Mucosa of descending colon (tissue), 3 donors: ENCODE results near the gene SH3RF3. TPM values are rescaled to one million over a fixed set of nuclear protein-coding genes. Genes with fewer than 3 reads are reported as not detected.

Experiments
- ATAC-seq: fragments of 200-7000 bp; cut with Tn5 transposase; one replicate; pipeline ENCODE4 v1.9.1; 2020; ENCODE audit warnings: mild to moderate bottlenecking, moderate library complexity
- DNase-seq, 3 donors: peaks; one replicate each; pipeline ENCODE4 v3.0.0-alpha.2; 2020
- H3K36me3 ChIP-seq: fragments of 200-600 bp; one replicate; pipeline ENCODE4 v1.8.0; 2021; ENCODE audit warnings: low read depth, mild to moderate bottlenecking
- H3K4me1 ChIP-seq: fragments of 200-600 bp; one replicate; pipeline ENCODE4 v1.8.0; 2021; ENCODE audit warnings: low read depth, mild to moderate bottlenecking
- H3K4me3 ChIP-seq: fragments of 200-600 bp; one replicate; pipeline ENCODE4 v1.8.0; 2021; ENCODE audit warnings: mild to moderate bottlenecking
- H3K9me3 ChIP-seq: fragments of 200-600 bp; one replicate; pipeline ENCODE4 v1.8.0; 2021; ENCODE audit warnings: mild to moderate bottlenecking
- intact Hi-C, 2 donors: fragments of 100-400 bp; cut with DNase I in 1 of 2; cut with micrococcal nuclease in 1 of 2; formaldehyde crosslinking; loops; one replicate each; pipeline versions ENCODE4 v1.11.0 to v1.11.1; 2022; cut with DNase I, micrococcal nuclease
- total RNA-seq, 3 donors: library from RNA; stranded (reverse); fragmentation: NEBNext Ultra II Directional in 2 of 3; extraction: Animal tissue kit (Norgen Biotek cat#: 25700) in 2 of 3; gene quantifications; one replicate each; pipeline versions ENCODE4 v1.2.1 to v1.2.4, GENCODE V29; 2021 to 2023
- TF ChIP-seq, protein P1 (sequence below): fragments of 200-600 bp; IDR thresholded peaks from one replicate; pipeline ENCODE4 v1.8.0; 2022; ENCODE audit warnings: antibody characterized with exemption, mild to moderate bottlenecking
- donor health status: DM: no; HTN: no; CAD: no; lungs with moderate emphysema.
- donor health status: DM: no; HTN: no; CAD: no.
- donor health status: DM: no; HTN: yes; CAD: no.

SH3RF3 gene
- total RNA-seq, 3 donors from 2014 or later: 1.9 to 3.7 (median 3.0) TPM

DNA sequence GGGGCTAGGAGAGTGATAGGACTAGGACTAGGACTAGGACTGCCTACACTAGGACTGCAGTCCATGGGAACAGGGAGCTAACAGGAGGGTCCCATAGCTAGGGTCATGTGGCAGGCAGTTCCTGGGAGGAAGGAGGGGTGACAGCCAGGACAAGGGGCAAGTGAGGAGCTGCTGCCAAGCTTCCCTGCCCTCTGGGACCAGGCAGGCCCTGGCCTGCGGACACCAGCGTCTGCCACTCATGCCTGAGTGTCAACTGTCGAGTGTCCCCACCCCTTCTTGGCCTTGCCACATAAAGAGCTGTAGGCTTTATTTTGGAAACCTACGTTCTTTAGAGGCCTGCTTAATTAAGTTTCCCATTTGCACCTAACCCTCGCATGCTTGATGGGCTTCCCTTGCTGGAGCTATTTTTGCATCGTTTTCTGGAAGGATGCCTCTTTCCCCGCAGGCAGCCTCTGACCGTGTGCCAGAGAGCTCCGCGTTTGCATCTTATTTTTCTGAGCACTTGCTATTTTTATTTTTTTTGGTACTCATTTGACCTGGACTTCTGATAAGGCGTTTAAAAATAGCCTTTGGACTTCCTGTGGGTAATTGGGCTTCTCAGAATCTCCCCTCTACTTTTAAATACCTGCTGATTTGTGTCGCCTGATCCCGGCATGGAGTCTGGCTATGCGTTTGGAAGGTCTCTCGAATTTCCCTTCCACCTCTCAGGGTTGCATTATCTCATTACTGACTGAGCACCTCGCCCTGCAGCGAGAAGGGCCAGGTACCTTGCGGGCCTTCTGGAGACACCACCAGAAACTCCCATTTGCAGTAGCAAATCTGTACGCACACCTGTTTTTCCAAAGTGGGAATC is 66.4 kb downstream of the SH3RF3 start:
- no peaks in the 10 kb centered on the region for H3K9me3 ChIP-seq

DNA sequence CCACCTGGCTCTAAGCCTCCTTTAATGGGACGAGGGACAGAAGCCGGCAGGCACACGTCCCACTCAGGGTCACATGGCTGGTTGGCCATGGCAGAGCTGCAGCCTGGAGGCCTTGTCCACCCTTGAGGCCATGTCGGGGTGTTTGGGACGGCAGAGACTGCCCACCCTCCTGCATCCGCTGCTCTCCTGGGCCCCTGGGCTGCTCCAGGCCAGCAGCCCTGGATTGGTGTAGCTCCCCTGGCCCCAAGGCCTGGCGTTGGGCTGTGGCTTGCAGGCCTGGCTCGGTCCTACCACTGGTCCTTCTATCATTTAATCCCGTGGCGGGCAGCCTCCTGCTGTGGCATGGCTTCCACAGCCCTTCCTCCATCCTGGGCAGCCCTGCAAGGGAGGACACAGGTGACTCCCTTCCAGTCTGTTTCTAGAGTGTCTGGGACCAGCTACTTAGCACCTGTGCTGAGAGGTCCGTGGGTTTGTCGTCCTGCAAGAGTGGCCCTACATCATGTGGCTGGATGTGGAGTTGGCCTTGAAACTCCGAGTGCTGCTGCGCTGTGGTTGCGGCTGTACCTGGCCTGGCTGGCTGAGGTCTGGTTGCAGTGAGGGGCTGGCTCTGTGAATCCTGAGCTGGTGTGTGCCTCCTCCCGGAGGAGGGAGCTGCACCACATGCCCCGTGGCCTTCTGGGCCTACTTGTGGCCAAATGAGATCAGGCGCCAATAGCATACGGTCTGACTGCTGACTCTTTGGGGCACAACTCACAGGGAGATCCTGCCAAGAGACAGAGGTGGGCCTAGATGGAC is 67.3 kb downstream of the SH3RF3 start:
- Histone ChIP-seq H3K4me1 (no peaks in the 10 kb centered on the region), H3K36me3 (no peaks in the 10 kb centered on the region), H3K4me3 (no peak overlapping the region), H3K9me3 (no peaks in the 10 kb centered on the region)
- intact Hi-C loops: no loop called here
- TF ChIP-seq, protein P1, sequence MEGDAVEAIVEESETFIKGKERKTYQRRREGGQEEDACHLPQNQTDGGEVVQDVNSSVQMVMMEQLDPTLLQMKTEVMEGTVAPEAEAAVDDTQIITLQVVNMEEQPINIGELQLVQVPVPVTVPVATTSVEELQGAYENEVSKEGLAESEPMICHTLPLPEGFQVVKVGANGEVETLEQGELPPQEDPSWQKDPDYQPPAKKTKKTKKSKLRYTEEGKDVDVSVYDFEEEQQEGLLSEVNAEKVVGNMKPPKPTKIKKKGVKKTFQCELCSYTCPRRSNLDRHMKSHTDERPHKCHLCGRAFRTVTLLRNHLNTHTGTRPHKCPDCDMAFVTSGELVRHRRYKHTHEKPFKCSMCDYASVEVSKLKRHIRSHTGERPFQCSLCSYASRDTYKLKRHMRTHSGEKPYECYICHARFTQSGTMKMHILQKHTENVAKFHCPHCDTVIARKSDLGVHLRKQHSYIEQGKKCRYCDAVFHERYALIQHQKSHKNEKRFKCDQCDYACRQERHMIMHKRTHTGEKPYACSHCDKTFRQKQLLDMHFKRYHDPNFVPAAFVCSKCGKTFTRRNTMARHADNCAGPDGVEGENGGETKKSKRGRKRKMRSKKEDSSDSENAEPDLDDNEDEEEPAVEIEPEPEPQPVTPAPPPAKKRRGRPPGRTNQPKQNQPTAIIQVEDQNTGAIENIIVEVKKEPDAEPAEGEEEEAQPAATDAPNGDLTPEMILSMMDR: no peak
- ATAC-seq (no peak), DNase-seq (no peak)

More for the DNA sequence above, 66.4 kb downstream of the SH3RF3 start:
- ATAC-seq: no peak
- no peaks in the 10 kb centered on the region for H3K4me1 ChIP-seq
- H3K4me3 ChIP-seq: no peak overlapping the region
- TF ChIP-seq, protein P1: no peak
- intact Hi-C loops: no loop called here
- DNase-seq: no peak
- no peaks in the 10 kb centered on the region for H3K36me3 ChIP-seq

DNA sequence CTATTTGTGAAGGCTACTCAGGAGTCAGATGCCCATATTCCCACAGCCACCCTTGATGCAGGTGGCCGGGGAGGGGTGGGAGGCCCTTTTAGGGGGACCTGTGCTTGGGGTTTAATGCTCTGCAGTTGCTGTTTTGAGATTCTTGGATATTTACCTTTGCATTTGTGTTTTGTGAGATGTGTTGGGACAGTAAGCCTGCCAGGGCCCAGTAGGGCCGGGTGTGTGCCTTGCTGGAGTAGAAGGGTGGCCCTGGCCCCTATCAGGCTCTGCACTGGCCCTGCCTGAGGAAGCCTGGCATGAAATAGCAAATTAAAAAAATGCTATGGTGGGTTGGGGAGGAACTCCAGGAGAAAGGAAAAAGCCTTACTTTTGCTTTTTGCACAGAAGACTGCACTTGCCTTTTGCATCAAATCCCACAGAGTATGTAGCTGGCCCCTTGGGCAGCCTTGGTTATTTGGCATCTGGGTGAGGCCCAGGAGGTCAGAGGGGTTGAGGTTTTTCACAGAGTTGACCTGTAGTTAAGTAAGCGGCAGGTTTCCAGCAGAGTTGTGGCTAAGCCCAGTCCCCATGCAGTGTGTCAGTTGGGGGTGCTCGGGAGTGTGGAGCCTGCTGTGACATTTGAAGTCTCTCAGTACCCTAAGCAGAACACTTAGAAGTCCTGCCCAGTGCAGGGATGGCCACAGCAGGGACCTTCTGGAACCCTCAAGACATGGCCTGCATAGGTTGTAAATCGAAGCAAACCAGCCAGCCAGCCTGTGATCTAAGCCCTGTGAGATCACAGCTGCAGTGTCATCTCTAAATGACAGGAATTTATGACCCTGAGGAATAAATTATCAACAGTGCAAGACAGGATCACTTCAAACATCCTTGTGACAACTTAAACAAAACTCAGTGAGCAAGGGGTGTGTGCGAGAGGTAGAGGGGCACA is 68.8 kb downstream of the SH3RF3 start:
- Histone ChIP-seq H3K4me3 (no peak overlapping the region), H3K9me3 (no peaks in the 10 kb centered on the region), H3K4me1 (no peaks in the 10 kb centered on the region), H3K36me3 (no peaks in the 10 kb centered on the region)
- intact Hi-C loops: no loop called here
- TF ChIP-seq, protein P1: no peak
- ATAC-seq (no peak), DNase-seq (no peak)

DNA sequence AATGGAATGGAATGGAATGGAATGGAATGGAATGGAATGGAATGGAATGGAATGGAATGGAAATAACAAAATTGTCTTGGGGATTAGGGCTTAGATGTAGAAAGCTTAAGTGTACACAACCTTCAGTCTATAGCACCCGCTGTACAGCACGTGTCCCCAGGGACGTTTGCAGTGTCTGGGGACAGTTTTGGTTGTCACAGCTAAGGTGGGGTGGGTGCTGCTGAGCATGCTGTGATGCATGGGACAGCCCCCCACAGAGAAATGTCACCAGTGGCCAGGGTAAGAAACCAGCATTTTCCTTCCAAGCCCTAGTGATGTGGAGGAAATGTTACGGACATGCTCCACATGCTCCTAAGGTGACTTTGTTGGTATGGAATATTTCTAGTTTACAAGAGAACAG is 70.8 kb downstream of the SH3RF3 start:
- no peak for DNase-seq
- no peaks in the 10 kb centered on the region for H3K4me1 ChIP-seq
- TF ChIP-seq, protein P1: no peak
- no peaks in the 10 kb centered on the region for H3K9me3 ChIP-seq
- H3K4me3 ChIP-seq: no peak overlapping the region
- intact Hi-C loops: no loop called here
- ATAC-seq: no peak
- no peaks in the 10 kb centered on the region for H3K36me3 ChIP-seq
